Stimulated activated CD8-positive, alpha-beta memory T cell treated with anti-CD3 and anti-CD28 coated beads, Interleukin-15, amount 100 ng/mL, for 4 hours (primary cell): ENCODE measurements around the gene FKBP7.
"Not testable (repeated sequence)": the region's sequence is repeated elsewhere in the genome, so short reads cannot be mapped to it uniquely, and the experiment has no call there.

ENCODE experiments used
- DNase-seq, 2 donors: peaks; one replicate each; pipeline ENCODE4 v3.0.0-alpha.2; 2020; ENCODE audit warnings: low read depth in 2 of 2

The FKBP7 gene, protein sequence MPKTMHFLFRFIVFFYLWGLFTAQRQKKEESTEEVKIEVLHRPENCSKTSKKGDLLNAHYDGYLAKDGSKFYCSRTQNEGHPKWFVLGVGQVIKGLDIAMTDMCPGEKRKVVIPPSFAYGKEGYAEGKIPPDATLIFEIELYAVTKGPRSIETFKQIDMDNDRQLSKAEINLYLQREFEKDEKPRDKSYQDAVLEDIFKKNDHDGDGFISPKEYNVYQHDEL

DNA sequence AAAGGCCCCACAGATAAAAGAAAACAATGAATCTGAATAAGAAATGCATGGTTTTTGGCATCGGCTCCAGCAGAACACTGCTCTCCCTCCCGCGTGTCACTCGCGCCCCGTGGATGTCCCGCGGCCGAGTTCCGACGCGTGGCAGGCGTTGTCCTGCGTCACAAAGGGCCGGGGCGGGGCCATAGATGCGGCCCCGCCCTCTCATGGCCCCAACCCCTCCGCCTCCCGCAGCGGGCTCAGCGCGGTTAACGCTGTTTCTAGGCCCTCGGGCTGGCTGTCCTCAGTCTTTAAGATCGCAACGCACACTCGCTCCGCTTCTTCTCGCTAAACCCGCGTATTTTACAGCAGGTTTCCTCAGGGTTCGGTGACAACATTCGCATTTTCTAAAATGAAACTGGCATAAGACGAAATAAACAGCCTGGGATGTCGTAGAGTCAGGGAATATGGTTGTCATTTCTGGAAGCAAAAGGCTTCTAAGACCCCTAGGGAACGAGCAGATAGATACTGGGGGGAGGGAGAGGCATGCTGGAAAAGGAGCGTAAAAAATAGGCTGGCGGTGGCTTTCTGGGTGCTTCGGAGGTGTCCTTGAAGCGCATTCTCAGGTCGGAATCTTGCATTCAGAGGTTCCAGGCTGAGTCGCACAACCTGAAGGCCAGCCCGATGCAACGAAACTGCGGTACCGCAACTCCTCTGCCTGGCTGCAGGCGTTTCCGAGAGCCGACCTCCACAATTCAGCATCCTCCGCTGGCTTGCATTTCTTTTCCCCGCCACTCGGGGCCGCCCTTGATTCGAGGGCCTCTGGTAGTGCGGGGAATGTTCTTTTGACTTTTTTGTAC lies at the start of gene FKBP7:
Gene FKBP7 (minus strand): TSS at position 162 of the 836 bp plus-strand sequence. CDS start 101 bp downstream, at position 61.
- DNase-seq = peak; percentile 63 to 73

GRCh38 chr2:178527592-178527991 lies 49.2 kb upstream of the FKBP7 start:
- no peak for DNase-seq

- DNase-seq = no peak
These were observed 47.9 kb upstream of the FKBP7 start for GRCh38 chr2:178526256-178526655.

DNA sequence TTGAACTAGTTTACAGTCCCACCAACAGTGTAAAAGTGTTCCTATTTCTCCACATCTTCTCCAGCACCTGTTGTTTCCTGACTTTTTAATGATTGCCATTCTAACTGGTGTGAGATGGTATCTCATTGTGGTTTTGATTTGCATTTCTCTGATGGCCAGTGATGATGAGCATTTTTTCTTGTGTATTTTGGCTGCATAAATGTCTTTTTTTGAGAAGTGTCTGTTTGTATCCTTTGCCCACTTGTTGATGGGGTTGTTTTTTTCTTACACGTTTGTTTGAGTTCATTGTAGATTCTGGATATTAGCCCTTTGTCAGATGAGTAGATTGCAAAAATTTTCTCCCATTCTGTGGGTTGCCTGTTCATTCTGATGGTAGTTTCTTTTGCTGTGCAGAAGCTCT lies 47.1 kb upstream of the FKBP7 start:
- DNase-seq = not testable (repeated sequence)

GRCh38 chr2:178525010-178525409 lies 46.6 kb upstream of the FKBP7 start:
- DNase-seq = not testable (repeated sequence)

- no peak for DNase-seq
These were observed 45.3 kb upstream of the FKBP7 start for GRCh38 chr2:178523596-178524134.

DNA sequence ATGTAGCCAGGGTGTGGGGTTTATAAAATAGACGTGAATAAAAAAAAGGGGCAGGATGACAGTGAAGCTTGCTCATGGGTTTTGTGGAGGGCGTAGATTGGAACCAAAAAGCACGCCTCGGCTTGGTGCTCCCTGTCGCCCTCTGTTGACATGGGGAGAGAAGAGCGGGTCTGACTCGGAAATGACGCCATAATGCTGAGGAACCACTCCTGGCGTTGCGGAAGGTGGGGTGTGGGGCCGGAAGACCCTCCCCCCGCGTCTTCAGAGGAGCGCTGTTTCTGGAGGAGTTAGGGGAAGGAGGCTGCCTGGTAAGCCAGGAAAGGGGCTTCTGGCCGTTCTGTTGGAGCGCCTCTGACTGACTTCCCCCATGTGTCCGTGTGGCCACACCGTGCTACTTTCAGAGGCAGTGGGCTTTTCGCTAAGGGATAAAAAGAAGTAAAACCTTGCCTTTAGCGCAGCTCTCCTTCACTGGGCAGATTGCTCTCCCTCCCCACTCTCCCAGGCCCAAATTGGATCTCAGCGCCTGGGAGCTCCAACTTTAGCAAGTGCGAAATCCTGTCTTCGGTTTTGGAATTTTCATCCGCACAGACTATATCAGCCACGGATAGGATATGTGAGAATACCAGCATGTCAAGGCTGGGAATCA lies 44.7 kb upstream of the FKBP7 start:
- peak; percentile 67 to 71 for DNase-seq

DNA sequence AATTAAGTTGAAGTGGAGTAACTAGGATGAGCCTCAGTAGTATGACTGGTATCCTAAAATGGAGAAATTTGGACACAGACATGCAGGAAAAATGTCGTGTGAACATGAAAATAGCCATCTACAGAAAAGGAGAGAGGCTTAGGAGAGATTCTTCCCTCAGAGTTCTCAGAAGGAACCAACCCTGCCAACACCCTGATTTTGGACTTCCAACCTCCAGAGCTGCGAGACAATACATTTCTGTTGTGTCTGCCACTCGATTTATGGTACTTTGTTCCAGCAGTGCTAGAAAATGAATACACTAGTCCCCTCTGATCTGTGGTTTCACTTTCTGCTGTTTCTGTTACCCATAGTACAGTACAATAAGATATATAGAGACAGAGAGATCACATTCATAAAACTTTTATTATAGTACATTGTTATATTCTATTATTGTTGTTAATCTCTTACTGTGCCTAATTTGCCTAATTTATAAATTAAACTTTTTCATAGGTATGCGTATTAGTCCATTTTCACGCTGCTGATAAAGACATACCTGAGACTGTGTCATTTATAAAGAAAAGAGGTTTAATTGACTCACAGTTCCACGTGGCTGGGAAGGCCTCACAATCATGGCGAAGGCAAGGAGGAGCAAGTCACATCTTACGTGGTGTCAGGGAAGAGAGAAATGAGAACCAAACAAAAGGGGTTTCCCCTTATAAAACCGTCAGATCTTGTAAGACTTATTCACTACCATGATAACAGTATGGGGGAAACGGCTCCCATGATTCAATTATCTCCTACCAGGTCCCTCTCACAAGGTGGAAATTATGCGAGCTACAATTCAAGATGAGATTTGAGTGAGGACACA lies 43.1 kb upstream of the FKBP7 start:
- no peak for DNase-seq

- no peak for DNase-seq
These were observed 39.1 kb upstream of the FKBP7 start for GRCh38 chr2:178517496-178517895.

GRCh38 chr2:178514664-178515063 lies 36.3 kb upstream of the FKBP7 start:
- no peak for DNase-seq

- DNase-seq = no peak
These were observed 35.5 kb upstream of the FKBP7 start for GRCh38 chr2:178513876-178514275.

DNA sequence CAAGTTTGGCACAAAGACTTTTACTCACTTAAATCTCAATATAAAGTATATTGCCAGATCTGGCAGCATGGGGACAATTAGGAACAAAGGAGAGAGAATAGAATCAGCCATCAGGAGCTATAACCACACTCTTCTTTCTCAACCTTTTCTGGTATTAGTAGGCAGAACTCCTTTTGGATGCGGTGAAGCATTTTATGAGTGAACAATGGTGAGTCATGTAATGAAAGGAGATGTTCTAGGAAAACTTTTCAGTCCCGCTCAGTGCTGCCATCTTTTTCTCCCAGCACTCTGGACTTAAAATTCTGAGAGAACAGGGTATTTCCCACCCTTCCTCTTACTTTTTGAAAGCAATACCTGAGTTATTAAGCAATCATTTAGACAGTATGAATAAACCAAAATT lies 34.1 kb upstream of the FKBP7 start:
- no peak for DNase-seq

- DNase-seq = no peak
These were observed 32.0 kb upstream of the FKBP7 start for GRCh38 chr2:178510384-178510783.

DNA sequence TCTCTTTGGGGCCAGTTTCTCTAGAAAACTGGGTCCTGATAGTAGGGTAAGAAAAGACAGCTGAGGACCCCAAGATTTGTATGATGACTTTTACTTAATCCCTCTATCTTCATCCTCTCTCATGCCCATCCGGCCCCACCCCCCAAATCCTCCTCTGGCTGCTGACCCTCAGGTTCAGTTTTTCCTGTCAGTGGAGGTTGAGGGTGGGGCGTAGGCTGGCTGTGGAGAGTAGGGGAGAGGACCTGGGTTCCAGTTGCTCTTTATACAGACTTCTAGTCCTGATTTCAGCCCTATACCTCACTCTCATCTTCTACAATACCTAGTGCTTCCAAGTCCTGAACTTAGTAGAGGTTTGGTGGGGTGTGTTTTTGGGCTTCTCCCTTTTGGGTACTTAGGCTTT lies 30.2 kb upstream of the FKBP7 start:
- DNase-seq = no peak

GRCh38 chr2:178506949-178507348 lies 28.5 kb upstream of the FKBP7 start:
- no peak for DNase-seq

DNA sequence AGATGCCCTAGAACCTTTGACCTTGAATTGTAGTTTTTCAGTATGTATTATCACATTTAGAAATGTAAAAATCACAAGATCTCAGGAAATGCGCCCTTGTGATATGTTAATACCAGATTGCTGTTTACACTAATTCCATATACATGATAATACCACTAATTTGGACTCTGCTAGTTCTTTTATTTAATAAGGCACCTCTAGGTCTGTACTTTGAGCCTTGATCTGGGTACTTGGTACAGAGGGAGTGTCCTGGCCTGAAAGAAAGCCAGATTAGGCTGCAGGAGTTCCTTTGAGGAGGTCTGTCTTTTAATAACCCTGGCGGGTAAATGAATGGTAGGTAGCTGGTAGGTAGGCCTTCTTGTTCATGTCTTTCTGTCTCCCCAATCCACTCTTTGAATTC lies 28.1 kb upstream of the FKBP7 start:
- DNase-seq = no peak

- DNase-seq = no peak
These were observed 27.7 kb upstream of the FKBP7 start for GRCh38 chr2:178506101-178506500.

DNA sequence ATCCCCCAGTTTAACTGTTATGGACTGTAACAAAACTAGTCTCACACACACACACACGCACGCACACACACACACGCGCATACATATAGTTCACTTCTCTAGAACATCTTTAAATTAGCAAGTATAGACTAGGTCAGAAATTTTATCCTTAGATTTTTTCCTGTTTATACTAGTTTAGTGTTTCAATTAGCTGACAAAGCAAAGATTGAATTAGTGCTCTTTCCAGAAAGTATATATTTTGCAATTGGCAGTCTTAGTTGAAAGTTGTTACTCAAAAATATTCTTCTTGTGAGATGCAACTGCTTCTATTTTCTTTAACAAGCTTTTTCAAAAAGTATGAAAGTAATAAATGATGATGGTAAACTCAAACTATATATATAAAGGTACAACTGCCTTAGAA lies 24.4 kb upstream of the FKBP7 start:
- no peak for DNase-seq

DNA sequence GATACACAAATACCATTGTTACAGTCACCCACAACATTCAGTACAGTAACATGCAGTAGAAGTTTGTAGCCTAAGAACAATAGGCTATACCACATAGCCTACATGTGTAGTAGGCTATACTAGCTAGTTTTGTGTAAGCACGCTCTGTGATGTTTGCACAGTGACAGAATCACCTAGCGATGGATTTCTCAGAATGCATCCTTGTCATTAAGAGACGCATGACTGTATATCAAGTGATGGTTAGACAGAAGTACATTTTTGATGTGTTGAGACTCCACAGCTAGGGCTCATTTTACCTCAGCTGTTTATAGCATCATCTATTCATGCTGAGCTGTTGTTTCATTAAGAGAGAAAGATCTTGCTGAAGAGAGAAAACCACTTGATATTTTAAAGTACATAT lies 21.2 kb upstream of the FKBP7 start:
- no peak for DNase-seq

DNA sequence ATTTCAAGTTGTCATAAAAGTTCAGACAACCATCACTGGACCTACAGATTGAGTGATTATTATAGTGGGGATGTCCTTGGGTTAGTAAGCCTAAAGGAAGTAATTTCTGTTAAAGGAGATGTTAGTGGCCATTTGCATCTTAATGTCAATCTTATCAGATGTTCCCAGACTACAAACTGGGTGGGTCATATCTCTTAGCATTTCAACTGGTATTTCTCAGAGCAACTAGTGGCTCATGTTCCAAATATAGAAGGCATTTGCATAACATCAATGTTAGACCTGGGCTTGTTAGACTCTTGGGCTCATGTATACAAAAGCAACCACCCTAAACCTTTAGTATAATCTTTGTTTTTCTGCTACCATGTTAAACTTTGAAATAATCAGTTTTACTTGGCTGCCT lies 19.7 kb upstream of the FKBP7 start:
- no peak for DNase-seq

DNA sequence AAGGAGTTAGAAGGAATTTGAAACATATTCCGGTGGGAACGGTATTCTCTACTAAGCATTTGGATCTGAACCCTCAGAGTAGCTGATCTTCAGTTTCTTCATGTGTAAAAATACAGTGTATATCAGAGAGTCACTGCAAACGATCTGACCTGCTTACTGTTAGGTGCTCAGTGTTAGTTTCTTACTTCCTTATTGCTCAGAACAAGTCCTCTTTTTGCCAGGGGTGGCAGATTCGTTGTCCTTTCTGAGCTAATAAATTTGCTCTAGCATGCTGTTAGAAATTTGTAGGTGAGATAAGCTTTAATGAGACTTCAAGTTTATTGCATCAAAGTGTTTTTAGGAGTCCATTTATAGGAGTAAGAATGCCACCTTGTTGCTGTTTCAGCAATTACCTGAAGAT lies 17.6 kb upstream of the FKBP7 start:
- DNase-seq = no peak

GRCh38 chr2:178491612-178492011 lies 13.2 kb upstream of the FKBP7 start:
- DNase-seq = no peak
